KOPT-K1 (cell line): Measurements from ENCODE around the gene FNBP1.
"Not testable (repeated sequence)": the region's sequence is repeated elsewhere in the genome, so short reads cannot be mapped to it uniquely, and the experiment has no call there.

Experiments
- H3K27ac ChIP-seq: fragments of 200-600 bp; sonication (generic); 2 replicates; pipeline ENCODE4 v1.5.1; 2016; ENCODE audit warnings: antibody characterized with exemption, mild to moderate bottlenecking, low read depth, low read length; ENCODE audit not compliant: poor library complexity, severe bottlenecking
- H3K36me3 ChIP-seq: fragments of 200-600 bp; sonication (generic); 2 replicates; pipeline ENCODE4 v1.5.1; 2017; ENCODE audit warnings: antibody characterized with exemption, mild to moderate bottlenecking, low read length, moderate library complexity; ENCODE audit not compliant: insufficient read depth
- H3K9me3 ChIP-seq: fragments of 200-600 bp; sonication (generic); 2 replicates; pipeline ENCODE4 v1.5.1; 2017; ENCODE audit warnings: antibody characterized with exemption, low read length, mild to moderate bottlenecking; ENCODE audit not compliant: insufficient read depth, poor library complexity, severe bottlenecking

Gene FNBP1

GRCh38 chr9:129997706-129998105 is 45.3 kb downstream of the FNBP1 start:
- H3K27ac ChIP-seq, H3K9me3 ChIP-seq: not testable (repeated sequence)
- H3K36me3 ChIP-seq, result peaks cover 36% of the 10 kb centered on the region

- H3K9me3 ChIP-seq, result no peaks in the 10 kb centered on the region
- H3K27ac ChIP-seq, result no peak overlapping the region
- peaks cover 38% of the 10 kb centered on the region for H3K36me3 ChIP-seq
These were observed 46.7 kb downstream of the FNBP1 start for GRCh38 chr9:129996161-129996830.

GRCh38 chr9:129995409-129996160 is 47.4 kb downstream of the FNBP1 start:
- Histone ChIP-seq H3K27ac (no peak overlapping the region), H3K36me3 (peaks cover 40% of the 10 kb centered on the region), H3K9me3 (no peaks in the 10 kb centered on the region)

GRCh38 chr9:129994882-129995281 is 48.1 kb downstream of the FNBP1 start:
- H3K36me3 ChIP-seq, result peaks cover 46% of the 10 kb centered on the region
- H3K9me3 ChIP-seq, result no peaks in the 10 kb centered on the region
- no peak overlapping the region for H3K27ac ChIP-seq

GRCh38 chr9:129991139-129991538 is 51.9 kb downstream of the FNBP1 start:
- not testable (repeated sequence) for H3K27ac ChIP-seq, H3K9me3 ChIP-seq
- peaks cover 61% of the 10 kb centered on the region for H3K36me3 ChIP-seq

GRCh38 chr9:129990269-129991010 is 52.5 kb downstream of the FNBP1 start:
- H3K36me3 ChIP-seq, result peaks cover 62% of the 10 kb centered on the region
- H3K27ac ChIP-seq, result no peak overlapping the region
- peaks cover 2% of the 10 kb centered on the region for H3K9me3 ChIP-seq

- Histone ChIP-seq H3K9me3 (peaks cover 9% of the 10 kb centered on the region), H3K36me3 (peaks cover 62% of the 10 kb centered on the region), H3K27ac (no peak overlapping the region)
These were observed 53.2 kb downstream of the FNBP1 start for GRCh38 chr9:129989740-129990139.

GRCh38 chr9:129989362-129989708 is 53.7 kb downstream of the FNBP1 start:
- Histone ChIP-seq H3K9me3 (peaks cover 9% of the 10 kb centered on the region), H3K27ac (no peak overlapping the region), H3K36me3 (peaks cover 61% of the 10 kb centered on the region)

GRCh38 chr9:129988607-129989361 is 54.2 kb downstream of the FNBP1 start:
- Histone ChIP-seq H3K27ac (no peak overlapping the region), H3K36me3 (peaks cover 56% of the 10 kb centered on the region), H3K9me3 (peaks cover 9% of the 10 kb centered on the region)

- H3K36me3 ChIP-seq, result peaks cover 50% of the 10 kb centered on the region
- no peak overlapping the region for H3K27ac ChIP-seq
- H3K9me3 ChIP-seq, result peaks cover 9% of the 10 kb centered on the region
These were observed 55.0 kb downstream of the FNBP1 start for GRCh38 chr9:129987941-129988340.

GRCh38 chr9:129987047-129987446 is 55.9 kb downstream of the FNBP1 start:
- Histone ChIP-seq H3K36me3 (peaks cover 47% of the 10 kb centered on the region), H3K27ac (no peak overlapping the region), H3K9me3 (peaks cover 9% of the 10 kb centered on the region)

GRCh38 chr9:129984589-129984988 is 58.4 kb downstream of the FNBP1 start:
- H3K9me3 ChIP-seq, H3K27ac ChIP-seq: not testable (repeated sequence)
- peaks cover 42% of the 10 kb centered on the region for H3K36me3 ChIP-seq

- peaks cover 9% of the 10 kb centered on the region for H3K9me3 ChIP-seq
- peaks cover 43% of the 10 kb centered on the region for H3K36me3 ChIP-seq
- H3K27ac ChIP-seq, result no peak overlapping the region
These were observed 59.1 kb downstream of the FNBP1 start for GRCh38 chr9:129983891-129984290.

- peaks cover 9% of the 10 kb centered on the region for H3K9me3 ChIP-seq
- H3K27ac ChIP-seq, result no peak overlapping the region
- peaks cover 62% of the 10 kb centered on the region for H3K36me3 ChIP-seq
These were observed 61.6 kb downstream of the FNBP1 start for GRCh38 chr9:129981180-129981907.
